OCI-LY7 (cell line): ENCODE data around the gene CPOX.

ENCODE experiments used
- CTCF ChIP-seq: fragments of 200-600 bp; sonication (generic); conservative IDR thresholded peaks from 2 replicates; pipeline ENCODE4 v1.5.1; 2014; ENCODE audit warnings: mild to moderate bottlenecking, antibody characterized with exemption, low read length, moderate library complexity, mixed read lengths
- EZH2phosphoT487 ChIP-seq: fragments of 200-600 bp; sonication (generic); IDR thresholded peaks from 2 replicates; pipeline ENCODE4 v1.6.1; 2018; ENCODE audit warnings: low read depth, borderline replicate concordance, mild to moderate bottlenecking, mixed run types, antibody characterized with exemption, low read length, moderate library complexity, mixed read lengths

GRCh38 chr3:98630416-98630815 is 37.0 kb upstream of the CPOX start:
- TF ChIP-seq CTCF (no peak), EZH2phosphoT487 (no peak)
